Measurements from ENCODE around the gene SERP1. TPM values are rescaled to one million over a fixed set of nuclear protein-coding genes. Genes with fewer than 3 reads are reported as not detected.

The SERP1 gene
- total RNA-seq, 1 experiment from 2014 or later, result 133 TPM

GRCh38 chr3:150545419-150546225, 674 bp downstream of the SERP1 start:
- Histone ChIP-seq H3K36me3 (replicated peaks; ENCODE audit: control insufficient read depth, insufficient read depth, low read length) (peaks cover 7% of the 10 kb centered on the region), H3K27me3 (ENCODE audit: control insufficient read depth, insufficient read depth, low read length) (no peaks in the 10 kb centered on the region), H3K4me3 (ENCODE audit: insufficient read depth, low read depth, low read length) (peak overlapping the region; percentile 95)
- peak; percentile 55 for DNase-seq

- H3K27me3 ChIP-seq (ENCODE audit: control insufficient read depth, insufficient read depth, low read length), result no peaks in the 10 kb centered on the region
Observed at GRCh38 chr3:150544726-150545125, 1.6 kb downstream of the SERP1 start.

GRCh38 chr3:150544041-150544440, 2.3 kb downstream of the SERP1 start:
- Histone ChIP-seq H3K36me3 (replicated peaks; ENCODE audit: control insufficient read depth, insufficient read depth, low read length) (peaks cover 5% of the 10 kb centered on the region), H3K4me3 (ENCODE audit: insufficient read depth, low read depth, low read length) (no peak overlapping the region), H3K27me3 (ENCODE audit: control insufficient read depth, insufficient read depth, low read length) (no peaks in the 10 kb centered on the region)
- DNase-seq, result no peak

More at GRCh38 chr3:150544726-150545125, 1.6 kb downstream of the SERP1 start:
- H3K36me3 ChIP-seq (replicated peaks; ENCODE audit: control insufficient read depth, insufficient read depth, low read length), result peaks cover 5% of the 10 kb centered on the region
- H3K4me3 ChIP-seq (ENCODE audit: insufficient read depth, low read depth, low read length), result peak overlapping the region; percentile 95
- no peak for DNase-seq

GRCh38 chr3:150543531-150543930, 2.8 kb downstream of the SERP1 start:
- DNase-seq, result no peak
- Histone ChIP-seq H3K27me3 (ENCODE audit: control insufficient read depth, insufficient read depth, low read length) (no peaks in the 10 kb centered on the region), H3K36me3 (replicated peaks; ENCODE audit: control insufficient read depth, insufficient read depth, low read length) (peaks cover 5% of the 10 kb centered on the region), H3K4me3 (ENCODE audit: insufficient read depth, low read depth, low read length) (no peak overlapping the region)

- Histone ChIP-seq H3K27me3 (ENCODE audit: control insufficient read depth, insufficient read depth, low read length) (no peaks in the 10 kb centered on the region), H3K4me3 (ENCODE audit: insufficient read depth, low read depth, low read length) (no peak overlapping the region), H3K36me3 (replicated peaks; ENCODE audit: control insufficient read depth, insufficient read depth, low read length) (peaks cover 5% of the 10 kb centered on the region)
- DNase-seq, result no peak
Observed at GRCh38 chr3:150543128-150543527, 3.2 kb downstream of the SERP1 start.

GRCh38 chr3:150540991-150541390, 5.3 kb downstream of the SERP1 start:
- Histone ChIP-seq H3K36me3 (replicated peaks; ENCODE audit: control insufficient read depth, insufficient read depth, low read length) (peaks cover 5% of the 10 kb centered on the region), H3K27me3 (ENCODE audit: control insufficient read depth, insufficient read depth, low read length) (no peaks in the 10 kb centered on the region), H3K4me3 (ENCODE audit: insufficient read depth, low read depth, low read length) (no peak overlapping the region)
- DNase-seq, result no peak

- no peak overlapping the region for H3K4me3 ChIP-seq (ENCODE audit: insufficient read depth, low read depth, low read length)
- peaks cover 5% of the 10 kb centered on the region for H3K36me3 ChIP-seq (replicated peaks; ENCODE audit: control insufficient read depth, insufficient read depth, low read length)
- DNase-seq, result no peak
- no peaks in the 10 kb centered on the region for H3K27me3 ChIP-seq (ENCODE audit: control insufficient read depth, insufficient read depth, low read length)
Observed at GRCh38 chr3:150540297-150540696, 6.0 kb downstream of the SERP1 start.

- no peak overlapping the region for H3K4me3 ChIP-seq (ENCODE audit: insufficient read depth, low read depth, low read length)
- H3K27me3 ChIP-seq (ENCODE audit: control insufficient read depth, insufficient read depth, low read length), result no peaks in the 10 kb centered on the region
- DNase-seq, result no peak
- H3K36me3 ChIP-seq (replicated peaks; ENCODE audit: control insufficient read depth, insufficient read depth, low read length), result peaks cover 2% of the 10 kb centered on the region
Observed at GRCh38 chr3:150538324-150539208, 7.7 kb downstream of the SERP1 start.

GRCh38 chr3:150535204-150535603, 11.1 kb downstream of the SERP1 start:
- Histone ChIP-seq H3K36me3 (replicated peaks; ENCODE audit: control insufficient read depth, insufficient read depth, low read length) (no peaks in the 10 kb centered on the region), H3K27me3 (ENCODE audit: control insufficient read depth, insufficient read depth, low read length) (no peaks in the 10 kb centered on the region), H3K4me3 (ENCODE audit: insufficient read depth, low read depth, low read length) (no peak overlapping the region)
- no peak for DNase-seq

- H3K36me3 ChIP-seq (replicated peaks; ENCODE audit: control insufficient read depth, insufficient read depth, low read length), result no peaks in the 10 kb centered on the region
Observed at GRCh38 chr3:150531775-150532174, 14.5 kb downstream of the SERP1 start.

GRCh38 chr3:150528354-150528797, 17.9 kb downstream of the SERP1 start:
- no peaks in the 10 kb centered on the region for H3K27me3 ChIP-seq (ENCODE audit: control insufficient read depth, insufficient read depth, low read length)
- no peak for DNase-seq
- no peak overlapping the region for H3K4me3 ChIP-seq (ENCODE audit: insufficient read depth, low read depth, low read length)
- H3K36me3 ChIP-seq (replicated peaks; ENCODE audit: control insufficient read depth, insufficient read depth, low read length), result no peaks in the 10 kb centered on the region

More at GRCh38 chr3:150531775-150532174, 14.5 kb downstream of the SERP1 start:
- no peaks in the 10 kb centered on the region for H3K27me3 ChIP-seq (ENCODE audit: control insufficient read depth, insufficient read depth, low read length)
- no peak for DNase-seq
- no peak overlapping the region for H3K4me3 ChIP-seq (ENCODE audit: insufficient read depth, low read depth, low read length)

- H3K27me3 ChIP-seq (ENCODE audit: control insufficient read depth, insufficient read depth, low read length), result no peaks in the 10 kb centered on the region
- no peaks in the 10 kb centered on the region for H3K36me3 ChIP-seq (replicated peaks; ENCODE audit: control insufficient read depth, insufficient read depth, low read length)
- DNase-seq, result no peak
- no peak overlapping the region for H3K4me3 ChIP-seq (ENCODE audit: insufficient read depth, low read depth, low read length)
Observed at GRCh38 chr3:150527464-150528255, 18.6 kb downstream of the SERP1 start.

- Histone ChIP-seq H3K4me3 (ENCODE audit: insufficient read depth, low read depth, low read length) (no peak overlapping the region), H3K27me3 (ENCODE audit: control insufficient read depth, insufficient read depth, low read length) (no peaks in the 10 kb centered on the region), H3K36me3 (replicated peaks; ENCODE audit: control insufficient read depth, insufficient read depth, low read length) (no peaks in the 10 kb centered on the region)
- DNase-seq, result no peak
Observed at GRCh38 chr3:150523538-150523937, 22.8 kb downstream of the SERP1 start.

GRCh38 chr3:150521463-150521862, 24.8 kb downstream of the SERP1 start:
- DNase-seq, result peak; percentile 17

More at GRCh38 chr3:150521463-150521862, 24.8 kb downstream of the SERP1 start:
- Histone ChIP-seq H3K27me3 (ENCODE audit: control insufficient read depth, insufficient read depth, low read length) (no peaks in the 10 kb centered on the region), H3K36me3 (replicated peaks; ENCODE audit: control insufficient read depth, insufficient read depth, low read length) (no peaks in the 10 kb centered on the region), H3K4me3 (ENCODE audit: insufficient read depth, low read depth, low read length) (no peak overlapping the region)

Data from H7 (cell line).